GM18861 (cell line): ENCODE results near the gene ASCL2.
"Not testable (repeated sequence)": the region's sequence is repeated elsewhere in the genome, so short reads cannot be mapped to it uniquely, and the experiment has no call there.

Source experiments
- ATAC-seq: cut with Tn5 transposase; IDR thresholded peaks from one replicate; pipeline ENCODE4 v1.9.1; 2021; ENCODE audit not compliant: unreplicated experiment

The ASCL2 gene

GRCh38 chr11:2298795-2299761 lies 28.7 kb upstream of the ASCL2 start:
- no peak for ATAC-seq

GRCh38 chr11:2298131-2298794 lies 27.9 kb upstream of the ASCL2 start:
- no peak for ATAC-seq

- ATAC-seq: no peak
Measured at GRCh38 chr11:2297623-2298030, 27.2 kb upstream of the ASCL2 start.

GRCh38 chr11:2296913-2297622 lies 26.7 kb upstream of the ASCL2 start:
- no peak for ATAC-seq

- ATAC-seq: no peak
Measured at GRCh38 chr11:2295971-2296912, 25.9 kb upstream of the ASCL2 start.

GRCh38 chr11:2294926-2295290 lies 24.5 kb upstream of the ASCL2 start:
- no peak for ATAC-seq

- ATAC-seq: no peak
Measured at GRCh38 chr11:2293984-2294925, 23.9 kb upstream of the ASCL2 start.

- ATAC-seq: no peak
Measured at GRCh38 chr11:2293531-2293971, 23.2 kb upstream of the ASCL2 start.

- ATAC-seq: no peak
Measured at GRCh38 chr11:2290351-2290841, 20.0 kb upstream of the ASCL2 start.

GRCh38 chr11:2289859-2290258 lies 19.5 kb upstream of the ASCL2 start:
- ATAC-seq: no peak

- no peak for ATAC-seq
Measured at GRCh38 chr11:2289350-2289749, 19.0 kb upstream of the ASCL2 start.

- ATAC-seq: no peak
Measured at GRCh38 chr11:2287091-2287490, 16.7 kb upstream of the ASCL2 start.

GRCh38 chr11:2286350-2286749 lies 16.0 kb upstream of the ASCL2 start:
- ATAC-seq: not testable (repeated sequence)

GRCh38 chr11:2280208-2280607 lies 9.8 kb upstream of the ASCL2 start:
- ATAC-seq: no peak

GRCh38 chr11:2277933-2278523 lies 7.6 kb upstream of the ASCL2 start:
- no peak for ATAC-seq

GRCh38 chr11:2277008-2277346 lies 6.6 kb upstream of the ASCL2 start:
- no peak for ATAC-seq

- no peak for ATAC-seq
Measured at GRCh38 chr11:2276280-2277007, 6.1 kb upstream of the ASCL2 start.
